HEK293 (cell line): ENCODE results near the gene IQGAP3.

Experiments used
- CTCF ChIA-PET: fragments of 350-600 bp; formaldehyde crosslinking; extraction: SDS; loops from one replicate; lab custom pipeline; 2021; ENCODE audit warnings: antibody characterized with exemption; lab: Yijun Ruan, JAX
- POLR2A ChIA-PET: fragments of 300-600 bp; formaldehyde crosslinking; extraction: SDS; loops from one replicate; lab custom pipeline; 2020; ENCODE audit warnings: antibody characterized with exemption, inconsistent platforms; lab: Yijun Ruan, JAX
- H3K27ac ChIP-seq: fragments of 200-500 bp; sonication (Bioruptor generic); 2 replicates; pipeline ENCODE4 v1.5.1; 2014; ENCODE audit warnings: low read depth, low read length, control low read depth, inconsistent platforms; ENCODE audit errors: extremely low read depth
- H3K36me3 ChIP-seq, 2 experiments: fragments of 200-500 bp in 1 of 2; sonication (Bioruptor generic) in 1 of 2; 1 replicate in 1 of 2; 2 replicates in 1 of 2; pipeline ENCODE4 v1.5.1; 2014 to 2017; ENCODE audit warnings: inconsistent platforms in 2 of 2, low read length in 2 of 2; ENCODE audit not compliant: control insufficient read depth in 2 of 2, insufficient read depth in 1 of 2
- H3K4me1 ChIP-seq: fragments of 200-500 bp; sonication (Bioruptor generic); 2 replicates; pipeline ENCODE4 v1.5.1; 2014; ENCODE audit warnings: mild to moderate bottlenecking, low read length, inconsistent platforms; ENCODE audit not compliant: control insufficient read depth, insufficient read depth
- H3K4me3 ChIP-seq: 2 replicates; pipeline ENCODE4 v1.5.1; 2011; ENCODE audit warnings: low read depth, mild to moderate bottlenecking, control low read depth, low read length, moderate library complexity
- H3K9me3 ChIP-seq: fragments of 200-500 bp; sonication (Bioruptor generic); 2 replicates; pipeline ENCODE4 v1.5.1; 2014; ENCODE audit warnings: low read depth, low read length, inconsistent platforms; ENCODE audit not compliant: control insufficient read depth, insufficient read depth
- GLIS1 ChIP-seq: fragments of 450-650 bp; formaldehyde crosslinking; IDR thresholded peaks from 2 replicates; pipeline ENCODE4 v1.5.1; 2016; ENCODE audit warnings: missing biosample characterization, missing genetic modification characterization
- KLF1 ChIP-seq: fragments of 450-650 bp; formaldehyde crosslinking; IDR thresholded peaks from 2 replicates; pipeline ENCODE4 v1.5.1; 2016; ENCODE audit warnings: missing biosample characterization, missing genetic modification characterization
- KLF9 ChIP-seq: fragments of 450-650 bp; formaldehyde crosslinking; IDR thresholded peaks from 2 replicates; pipeline ENCODE4 v1.5.1; 2016; ENCODE audit warnings: missing biosample characterization, missing genetic modification characterization, low read depth
- TRIM28 ChIP-seq: IDR thresholded peaks from 2 replicates; pipeline ENCODE4 v1.6.1; 2011; ENCODE audit warnings: low read length, control low read depth, borderline replicate concordance
- WT1 ChIP-seq: fragments of 450-650 bp; formaldehyde crosslinking; IDR thresholded peaks from 2 replicates; pipeline ENCODE4 v1.5.1; 2016; ENCODE audit warnings: missing biosample characterization, missing genetic modification characterization
- ZBTB7A ChIP-seq: fragments of 450-650 bp; formaldehyde crosslinking; IDR thresholded peaks from 2 replicates; pipeline ENCODE4 v1.5.1; 2016; ENCODE audit warnings: low read depth, missing biosample characterization, missing genetic modification characterization
- ZFP41 ChIP-seq: fragments of 450-650 bp; formaldehyde crosslinking; IDR thresholded peaks from 2 replicates; pipeline ENCODE4 v1.5.1; 2016; ENCODE audit warnings: missing biosample characterization, missing genetic modification characterization, borderline replicate concordance
- ZIC2 ChIP-seq: fragments of 450-650 bp; formaldehyde crosslinking; IDR thresholded peaks from 2 replicates; pipeline ENCODE4 v1.5.1; 2016; ENCODE audit warnings: missing biosample characterization, missing genetic modification characterization
- ZNF157 ChIP-seq: fragments of 450-650 bp; formaldehyde crosslinking; IDR thresholded peaks from 2 replicates; pipeline ENCODE4 v1.5.1; 2016; ENCODE audit warnings: missing biosample characterization, missing genetic modification characterization
- ZNF223 ChIP-seq: fragments of 450-650 bp; formaldehyde crosslinking; IDR thresholded peaks from 2 replicates; pipeline ENCODE4 v1.5.1; 2016; ENCODE audit warnings: missing biosample characterization, missing genetic modification characterization
- ZNF548 ChIP-seq: fragments of 450-650 bp; formaldehyde crosslinking; IDR thresholded peaks from 2 replicates; pipeline ENCODE4 v1.5.1; 2016; ENCODE audit warnings: missing biosample characterization, missing genetic modification characterization
- ZNF571 ChIP-seq: fragments of 450-650 bp; formaldehyde crosslinking; IDR thresholded peaks from 2 replicates; pipeline ENCODE4 v1.5.0; 2017; ENCODE audit warnings: missing biosample characterization, missing genetic modification characterization
- ZNF600 ChIP-seq: fragments of 450-650 bp; formaldehyde crosslinking; IDR thresholded peaks from 2 replicates; pipeline ENCODE4 v1.5.1; 2016; ENCODE audit warnings: missing biosample characterization, missing genetic modification characterization
- ZNF621 ChIP-seq: fragments of 450-650 bp; formaldehyde crosslinking; IDR thresholded peaks from 2 replicates; pipeline ENCODE4 v1.5.1; 2017; ENCODE audit warnings: missing biosample characterization, missing genetic modification characterization
- ZNF629 ChIP-seq: fragments of 450-650 bp; formaldehyde crosslinking; IDR thresholded peaks from 2 replicates; pipeline ENCODE4 v1.5.1; 2017; ENCODE audit warnings: missing biosample characterization, missing genetic modification characterization

The IQGAP3 gene

DNA sequence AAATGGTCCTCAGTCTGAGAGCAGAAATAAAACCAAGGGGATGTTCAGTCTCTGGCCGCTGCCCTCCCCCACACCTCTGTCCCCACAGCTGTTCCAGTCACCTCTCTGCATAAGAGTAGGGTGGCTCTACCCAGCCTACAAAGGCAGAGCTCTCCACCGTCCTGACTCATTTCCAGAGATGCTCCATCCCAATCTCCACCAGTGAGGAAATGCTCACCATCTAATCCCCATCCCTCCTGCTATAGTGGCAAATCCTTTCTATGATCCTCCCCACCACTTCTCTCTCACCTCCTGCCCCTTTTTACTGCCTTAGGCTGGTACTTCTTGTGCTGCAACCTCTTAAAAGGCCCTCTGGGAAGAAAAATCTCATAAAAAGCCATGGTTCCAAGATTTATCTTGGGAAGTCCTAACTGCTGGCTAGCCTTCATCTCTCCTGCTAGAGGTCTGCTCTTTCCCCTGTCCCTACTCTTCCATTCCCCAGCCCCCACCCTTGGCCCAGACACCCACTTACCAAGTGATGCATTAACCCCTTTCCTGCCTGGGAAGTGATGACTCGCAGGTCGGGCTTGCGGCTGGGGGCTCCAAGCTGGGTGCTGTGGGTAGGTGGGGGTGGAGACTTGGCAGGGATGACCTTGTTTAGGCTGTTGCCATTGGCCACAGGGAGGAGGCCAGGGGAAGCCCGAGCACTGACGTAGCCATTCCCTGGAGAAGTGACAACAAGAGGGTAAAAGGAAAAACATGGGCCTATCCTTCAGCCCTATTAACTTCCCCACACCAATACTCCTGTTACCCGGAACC lies 95.7 kb downstream of the IQGAP3 start (continued):
- TF ChIP-seq ZIC2 (no peak), TRIM28 (no peak), ZNF548 (tag by site-specific recombination) (no peak), ZNF223 (tag by site-specific recombination) (no peak), ZNF621 (tag by site-specific recombination) (no peak), KLF1 (no peak), ZNF571 (tag by site-specific recombination) (no peak), ZFP41 (no peak), ZBTB7A (no peak), ZNF157 (tag by site-specific recombination) (no peak), ZNF629 (tag by site-specific recombination) (no peak)
- TF ChIP-seq, all 188 proteins: peak for 7

- ChIA-PET CTCF (interaction anchor here (0.6 kb wide), 1 partner anchor 19 kb away, joined by 3 read pairs; no protein-coding TSS in a partner anchor), POLR2A (interaction anchor here (0.6 kb wide), 1 partner anchor 186 kb away, joined by 3 read pairs; no protein-coding TSS in a partner anchor)
- H3K4me1 ChIP-seq = no peaks in the 10 kb centered on the region
- TF ChIP-seq GLIS1 (0 out of 2 replicates have a peak, but pooled peaks have one; percentile 10), KLF9 (no peak), ZNF600 (tag by site-specific recombination) (peak; percentile 62; the same call in 1 of the 2 replicates), WT1 (tag by site-specific recombination) (peak; percentile 29; the same call in 1 of the 2 replicates)
- TF ChIP-seq, all 188 proteins: peak for 3
- no peaks in the 10 kb centered on the region for H3K9me3 ChIP-seq
- no peak overlapping the region for H3K27ac ChIP-seq
- peaks cover 3 to 92% of the 10 kb centered on the region in 2 experiments; a peak in 2 of 3 replicates for H3K36me3 ChIP-seq
- no peak overlapping the region for H3K4me3 ChIP-seq
Observed at GRCh38 chr1:156475568-156476500, 96.5 kb downstream of the IQGAP3 start.
